A549 (cell line): ENCODE measurements around the gene TTN.

Experiments used
- CTCF ChIP-seq: fragments of >200 bp; sonication (Bioruptor Twin); formaldehyde crosslinking; IDR thresholded peaks from 3 replicates; pipeline ENCODE4 v1.5.1; 2016
- MYC ChIP-seq: IDR thresholded peaks from 2 replicates; pipeline ENCODE4 v1.6.1; 2012; ENCODE audit warnings: mild to moderate bottlenecking, inconsistent platforms, low read length, improper control_type of control experiment, borderline replicate concordance
- REST ChIP-seq: fragments of 200-600 bp; sonication (generic); IDR thresholded peaks from 2 replicates; pipeline ENCODE4 v1.6.1; 2016; ENCODE audit warnings: antibody characterized with exemption, mild to moderate bottlenecking, moderate library complexity

GRCh38 chr2:178506524-178506923 lies 300.7 kb downstream of the TTN start:
- no peak for TF ChIP-seq CTCF
- TF ChIP-seq REST = no peak
- no peak for TF ChIP-seq MYC
